Vagina (tissue), 2 donors: ENCODE data around the gene AP3S1. TPM values are rescaled to one million over a fixed set of nuclear protein-coding genes. Genes with fewer than 3 reads are reported as not detected.
"Not testable (repeated sequence)": the region's sequence is repeated elsewhere in the genome, so short reads cannot be mapped to it uniquely, and the experiment has no call there.

ENCODE experiments used
- DNase-seq, 2 donors: peaks; one replicate each; pipeline ENCODE4 v3.0.0-alpha.2; 2017; ENCODE audit errors: extremely low spot score in 2 of 2
- H3K27ac ChIP-seq: fragments of 200-600 bp; sonication (generic); one replicate; pipeline ENCODE4 v1.5.1; 2019
- H3K27me3 ChIP-seq: fragments of 200-600 bp; sonication (generic); one replicate; pipeline ENCODE4 v1.5.1; 2019
- H3K36me3 ChIP-seq, 2 donors: fragments of 200-600 bp; sonication (generic); one replicate each; pipeline ENCODE4 v1.5.1; 2017 to 2019
- H3K4me1 ChIP-seq: fragments of 200-600 bp; sonication (generic); one replicate; pipeline ENCODE4 v1.5.1; 2019
- H3K4me3 ChIP-seq, 2 donors: fragments of 200-600 bp; sonication (generic); 1 replicate in 1 of 2; 2 replicates in 1 of 2; pipeline ENCODE4 v1.5.1; 2016 to 2019
- H3K9me3 ChIP-seq: fragments of 200-600 bp; sonication (generic); one replicate; pipeline ENCODE4 v1.5.1; 2019
- CTCF ChIP-seq, 3 experiments: fragments of 450-650 bp in 2 of 3; fragments of 200-600 bp in 1 of 3; sonication (generic) in 1 of 3; IDR thresholded peaks; one replicate each; pipeline ENCODE4 v1.5.1; 2017 to 2019; ENCODE audit warnings: antibody characterized with exemption in 3 of 3, mild to moderate bottlenecking in 2 of 3, moderate library complexity in 2 of 3
- POLR2A ChIP-seq, 2 donors: fragments of 450-650 bp; IDR thresholded peaks; one replicate each; pipeline ENCODE4 v1.6.1; 2017; ENCODE audit warnings: antibody characterized with exemption in 2 of 2, mild to moderate bottlenecking in 2 of 2, moderate library complexity in 2 of 2
- POLR2AphosphoS5 ChIP-seq, 2 donors: sonication (generic); formaldehyde crosslinking; IDR thresholded peaks; one replicate each; pipeline ENCODE4 v1.9.0; 2017; ENCODE audit warnings: antibody characterized with exemption in 2 of 2, mild to moderate bottlenecking in 2 of 2, low read depth in 1 of 2; ENCODE audit not compliant: insufficient read depth in 1 of 2
- intact Hi-C: fragments of 100-400 bp; cut with DNase I; formaldehyde crosslinking; loops from one replicate; pipeline ENCODE4 v1.15.1; 2023
- total RNA-seq: library from RNA; depleted of rRNA; stranded (reverse); fragments of >200 nt; gene quantifications from one replicate; pipeline ENCODE4 v1.2.3, GENCODE V29; 2016

Gene AP3S1
- total RNA-seq, 1 donor from 2014 or later = 36.8 TPM

DNA sequence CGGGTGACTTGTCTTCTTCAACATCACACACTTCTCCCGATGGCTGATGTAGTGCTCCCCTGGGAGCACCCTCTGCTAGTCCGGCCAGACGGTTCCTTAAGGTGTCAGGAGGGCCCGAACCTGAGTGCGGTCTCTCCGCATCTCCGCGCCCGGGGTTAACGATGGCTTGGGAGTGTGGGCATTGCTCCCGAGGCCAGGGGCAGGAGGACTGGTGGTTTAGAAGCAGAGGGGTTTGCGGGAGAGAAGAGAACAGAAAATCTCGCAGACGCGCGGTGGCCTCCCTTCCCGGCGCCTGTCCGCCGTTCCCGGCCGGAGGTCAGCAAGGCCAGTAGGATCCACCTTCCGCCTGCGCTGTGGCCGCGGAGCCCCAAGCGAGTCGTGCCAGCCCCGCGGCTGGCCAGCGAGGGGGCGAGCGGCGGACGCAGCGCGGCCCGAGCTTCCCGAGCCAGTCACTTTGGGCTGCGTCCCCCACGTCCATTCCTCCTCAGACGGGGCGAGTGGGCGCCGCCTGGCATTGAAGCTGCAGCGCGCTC lies 26.0 kb upstream of the AP3S1 start:
- Histone ChIP-seq H3K9me3 (no peaks in the 10 kb centered on the region), H3K27ac (peak overlapping the region; percentile 66), H3K4me1 (peaks cover 18% of the 10 kb centered on the region), H3K27me3 (no peaks in the 10 kb centered on the region), H3K4me3 (peak overlapping the region; percentile 49 to 57), H3K36me3 (no peaks in the 10 kb centered on the region)
- DNase-seq = no peak
- TF ChIP-seq POLR2AphosphoS5 (IDR thresholded peaks at IDR 0.05; ENCODE audit: insufficient read depth in 1 of 2, low read depth in 1 of 2) = no peak
- intact Hi-C loops = no loop called here

- peak within 1 kb of the TSS; percentile 66 for H3K27ac ChIP-seq
- intact Hi-C loops = no loop called here
- TF ChIP-seq CTCF (IDR thresholded peaks at IDR 0.05) (no peak), POLR2A (IDR thresholded peaks at IDR 0.05) (peak in 1 of 2 donors; percentile 30), POLR2AphosphoS5 (IDR thresholded peaks at IDR 0.05; ENCODE audit: insufficient read depth in 1 of 2, low read depth in 1 of 2) (peak in 1 of 2 donors; percentile 62)
- DNase-seq = no peak
- H3K4me1 ChIP-seq = peaks cover 18% of the 10 kb centered on the region
- H3K27me3 ChIP-seq = no peaks in the 10 kb centered on the region
- no peaks in the 10 kb centered on the region for H3K9me3 ChIP-seq
- H3K4me3 ChIP-seq = peak within 1 kb of the TSS; percentile 49 to 57
- H3K36me3 ChIP-seq = no peaks in the 10 kb centered on the region
Measured at GRCh38 chr5:115816226-115817081, 25.3 kb upstream of the AP3S1 start, which contains the start of gene CDO1. TSS of gene CDO1 (minus strand) at chr5:115816659. CDS start at chr5:115816397, 262 bp downstream.

DNA sequence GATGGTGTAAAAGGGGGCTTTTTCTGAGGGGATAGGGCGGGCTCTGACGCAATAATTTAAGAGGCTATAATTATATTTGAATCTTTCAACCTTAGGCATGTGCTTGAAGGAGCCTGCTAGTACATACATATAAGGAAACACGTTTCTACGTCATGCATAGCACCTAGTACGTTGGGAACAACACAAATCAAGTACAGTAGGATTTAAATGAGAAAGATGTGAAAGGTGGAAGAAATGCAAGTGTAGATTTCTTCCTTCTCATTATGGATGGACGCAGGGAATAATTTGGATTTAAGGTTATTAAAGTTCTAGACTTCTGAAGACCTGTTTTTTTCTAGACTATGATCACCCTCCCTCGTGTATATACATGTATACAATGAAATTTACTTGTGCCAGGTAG lies 24.3 kb upstream of the AP3S1 start:
- no peak overlapping the region for H3K27ac ChIP-seq
- H3K9me3 ChIP-seq = no peaks in the 10 kb centered on the region
- DNase-seq = no peak
- no peak for TF ChIP-seq POLR2A (IDR thresholded peaks at IDR 0.05)
- no peaks in the 10 kb centered on the region for H3K36me3 ChIP-seq
- H3K4me1 ChIP-seq = peaks cover 18% of the 10 kb centered on the region
- no peak overlapping the region for H3K4me3 ChIP-seq
- no peaks in the 10 kb centered on the region for H3K27me3 ChIP-seq
- intact Hi-C loops = no loop called here

GRCh38 chr5:115818821-115819220 lies 22.9 kb upstream of the AP3S1 start:
- H3K4me1 ChIP-seq = peaks cover 18% of the 10 kb centered on the region
- DNase-seq = no peak
- no peaks in the 10 kb centered on the region for H3K9me3 ChIP-seq
- no peaks in the 10 kb centered on the region for H3K36me3 ChIP-seq
- intact Hi-C loops = no loop called here
- H3K27me3 ChIP-seq = no peaks in the 10 kb centered on the region
- no peak overlapping the region for H3K4me3 ChIP-seq
- no peak for TF ChIP-seq CTCF (IDR thresholded peaks at IDR 0.05)
- TF ChIP-seq POLR2AphosphoS5 (IDR thresholded peaks at IDR 0.05; ENCODE audit: insufficient read depth in 1 of 2, low read depth in 1 of 2) = no peak
- no peak for TF ChIP-seq POLR2A (IDR thresholded peaks at IDR 0.05)
- no peak overlapping the region for H3K27ac ChIP-seq

DNA sequence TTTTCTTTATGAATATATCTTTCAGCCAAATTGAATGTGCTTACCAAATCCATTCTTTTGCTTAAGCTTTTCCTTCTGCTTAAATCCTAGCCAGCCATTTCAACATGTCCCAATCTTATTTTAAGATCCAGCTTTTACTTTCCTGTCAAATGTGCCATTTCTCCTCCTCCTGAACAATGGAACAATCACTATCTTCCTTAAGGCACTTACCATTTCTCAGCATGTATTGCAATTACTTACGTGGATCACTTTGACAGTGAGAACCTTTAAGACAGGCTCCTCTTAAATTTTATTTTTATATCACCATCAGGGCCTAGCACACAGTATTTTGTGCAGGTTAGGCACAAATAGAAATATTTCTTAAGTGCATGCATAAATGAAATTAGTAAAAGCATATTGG lies 20.9 kb upstream of the AP3S1 start:
- no peaks in the 10 kb centered on the region for H3K27me3 ChIP-seq
- H3K27ac ChIP-seq = no peak overlapping the region
- no peak for DNase-seq
- H3K36me3 ChIP-seq = no peaks in the 10 kb centered on the region
- H3K9me3 ChIP-seq = no peaks in the 10 kb centered on the region
- TF ChIP-seq POLR2A (IDR thresholded peaks at IDR 0.05) (no peak), POLR2AphosphoS5 (IDR thresholded peaks at IDR 0.05; ENCODE audit: insufficient read depth in 1 of 2, low read depth in 1 of 2) (no peak), CTCF (IDR thresholded peaks at IDR 0.05) (no peak)
- peaks cover 12% of the 10 kb centered on the region for H3K4me1 ChIP-seq
- H3K4me3 ChIP-seq = no peak overlapping the region
- intact Hi-C loops = no loop called here

GRCh38 chr5:115824983-115825382 lies 16.8 kb upstream of the AP3S1 start:
- H3K27ac ChIP-seq, H3K4me3 ChIP-seq, H3K4me1 ChIP-seq, H3K27me3 ChIP-seq, intact Hi-C loops, H3K9me3 ChIP-seq, DNase-seq: not testable (repeated sequence)
- peaks cover 0 to 14% of the 10 kb centered on the region in 2 donors for H3K36me3 ChIP-seq
